Neural cell (in vitro differentiated cells): ENCODE data around the gene HES4.

Experiments used
- POLR2AphosphoS5 ChIP-seq: IDR thresholded peaks from 2 replicates; pipeline ENCODE4 v1.6.1; 2012
- TF ChIP-seq, protein P1 (sequence below): fragments of 450-650 bp; IDR thresholded peaks from 2 replicates; pipeline ENCODE4 v1.5.1; 2014; ENCODE audit warnings: antibody characterized with exemption, mild to moderate bottlenecking, moderate library complexity; ENCODE audit not compliant: poor library complexity, severe bottlenecking

DNA sequence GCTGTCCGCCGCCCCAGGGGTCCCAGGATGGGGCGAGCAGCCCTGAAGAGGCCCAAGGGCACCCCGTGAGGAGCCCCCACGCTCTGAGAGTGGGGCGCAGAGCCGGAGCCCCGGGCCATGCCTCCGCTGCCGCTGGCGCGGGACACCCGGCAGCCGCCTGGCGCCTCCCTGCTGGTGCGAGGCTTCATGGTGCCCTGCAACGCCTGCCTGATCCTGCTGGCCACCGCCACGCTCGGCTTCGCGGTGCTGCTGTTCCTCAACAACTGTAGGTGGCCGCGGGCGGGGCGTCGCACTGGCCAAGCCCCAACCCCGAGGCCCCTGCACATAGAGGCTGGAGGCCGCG, 34.5 kb upstream of the HES4 start:
- TF ChIP-seq, protein P1, sequence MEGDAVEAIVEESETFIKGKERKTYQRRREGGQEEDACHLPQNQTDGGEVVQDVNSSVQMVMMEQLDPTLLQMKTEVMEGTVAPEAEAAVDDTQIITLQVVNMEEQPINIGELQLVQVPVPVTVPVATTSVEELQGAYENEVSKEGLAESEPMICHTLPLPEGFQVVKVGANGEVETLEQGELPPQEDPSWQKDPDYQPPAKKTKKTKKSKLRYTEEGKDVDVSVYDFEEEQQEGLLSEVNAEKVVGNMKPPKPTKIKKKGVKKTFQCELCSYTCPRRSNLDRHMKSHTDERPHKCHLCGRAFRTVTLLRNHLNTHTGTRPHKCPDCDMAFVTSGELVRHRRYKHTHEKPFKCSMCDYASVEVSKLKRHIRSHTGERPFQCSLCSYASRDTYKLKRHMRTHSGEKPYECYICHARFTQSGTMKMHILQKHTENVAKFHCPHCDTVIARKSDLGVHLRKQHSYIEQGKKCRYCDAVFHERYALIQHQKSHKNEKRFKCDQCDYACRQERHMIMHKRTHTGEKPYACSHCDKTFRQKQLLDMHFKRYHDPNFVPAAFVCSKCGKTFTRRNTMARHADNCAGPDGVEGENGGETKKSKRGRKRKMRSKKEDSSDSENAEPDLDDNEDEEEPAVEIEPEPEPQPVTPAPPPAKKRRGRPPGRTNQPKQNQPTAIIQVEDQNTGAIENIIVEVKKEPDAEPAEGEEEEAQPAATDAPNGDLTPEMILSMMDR: peak; percentile 37
- no peak for TF ChIP-seq POLR2AphosphoS5
